ENCODE data around the gene EXOC7. TPM values are rescaled to one million over a fixed set of nuclear protein-coding genes. Genes with fewer than 3 reads are reported as not detected.

EXOC7 gene
- polyA plus RNA-seq, 2 donors: 57.0 to 77.2 TPM

- Histone ChIP-seq H3K4me3 (ENCODE audit: low read depth in 1 of 2, low read length in 2 of 2) (no peak overlapping the region), H3K4me1 (ENCODE audit: control insufficient read depth in 2 of 2, insufficient read depth in 2 of 2, low read length in 1 of 2) (peaks cover 5 to 6% of the 10 kb centered on the region in 2 donors), H3K9me3 (ENCODE audit: control insufficient read depth in 2 of 2, insufficient read depth in 1 of 2, low read depth in 1 of 2, low read length in 1 of 2) (no peaks in the 10 kb centered on the region), H3K36me3 (ENCODE audit: control insufficient read depth in 2 of 2, insufficient read depth in 2 of 2, low read length in 1 of 2) (no peaks in the 10 kb centered on the region), H3K27ac (ENCODE audit: low read depth in 2 of 2, low read length in 1 of 2) (peak overlapping the region; percentile 29 to 66), H3K27me3 (ENCODE audit: control insufficient read depth in 1 of 2, insufficient read depth in 2 of 2, low read length in 2 of 2) (no peaks in the 10 kb centered on the region)
- 88 to 89% methylated on average over 22 of the region's 22 CpGs for WGBS, 2 donors
These were observed 42.7 kb upstream of the EXOC7 start for GRCh38 chr17:76146053-76146851.

DNA sequence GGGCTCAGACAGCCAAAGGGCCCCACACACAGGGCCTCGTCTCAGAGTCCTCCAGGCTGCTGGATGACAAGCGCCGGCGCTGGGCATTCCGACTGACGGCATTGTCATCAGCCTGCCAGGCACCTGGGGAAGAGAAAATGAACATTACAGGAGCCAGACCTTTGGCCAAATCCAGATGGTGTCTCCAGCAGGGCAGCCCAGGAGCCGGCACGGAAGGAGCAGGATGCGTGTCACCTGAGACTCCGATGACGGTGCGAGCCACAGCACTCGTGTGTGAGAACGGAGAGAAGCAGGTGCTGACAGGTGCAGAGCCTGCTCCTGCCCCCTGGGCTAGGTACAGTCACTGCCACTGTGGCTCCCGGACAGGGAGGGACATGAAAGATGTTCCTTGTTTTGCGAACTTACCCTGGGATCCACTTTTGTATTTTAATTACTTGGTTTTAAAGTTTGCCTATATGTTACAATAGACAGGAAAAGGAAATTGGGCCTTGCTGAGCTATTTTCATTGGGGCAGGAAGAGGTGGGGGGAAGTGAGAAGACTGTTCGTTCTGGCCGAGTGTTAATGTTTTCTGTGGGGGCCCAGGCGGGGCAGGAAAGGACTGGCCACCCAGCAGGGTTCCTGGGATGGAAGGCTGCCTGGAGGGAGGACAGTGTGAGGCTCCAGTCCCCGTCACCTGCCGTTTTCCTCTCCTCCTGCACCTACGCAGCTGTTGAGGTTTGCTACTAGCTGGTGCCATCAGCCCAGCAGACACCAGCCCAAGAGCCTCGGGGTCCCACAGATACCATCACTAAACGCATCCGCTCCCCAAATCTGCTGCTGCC, 41.9 kb upstream of the EXOC7 start:
- no peaks in the 10 kb centered on the region for H3K9me3 ChIP-seq (ENCODE audit: control insufficient read depth in 2 of 2, insufficient read depth in 1 of 2, low read depth in 1 of 2, low read length in 1 of 2)
- peak overlapping the region; percentile 59 to 66 for H3K27ac ChIP-seq (ENCODE audit: low read depth in 2 of 2, low read length in 1 of 2)
- WGBS, 2 donors: 64 to 68% methylated on average over 25 of the region's 25 CpGs
- H3K27me3 ChIP-seq (ENCODE audit: control insufficient read depth in 1 of 2, insufficient read depth in 2 of 2, low read length in 2 of 2): no peaks in the 10 kb centered on the region
- no peaks in the 10 kb centered on the region for H3K36me3 ChIP-seq (ENCODE audit: control insufficient read depth in 2 of 2, insufficient read depth in 2 of 2, low read length in 1 of 2)
- no peak overlapping the region for H3K4me3 ChIP-seq (ENCODE audit: low read depth in 1 of 2, low read length in 2 of 2)
- H3K4me1 ChIP-seq (ENCODE audit: control insufficient read depth in 2 of 2, insufficient read depth in 2 of 2, low read length in 1 of 2): peaks cover 5 to 6% of the 10 kb centered on the region in 2 donors

- 95 to 96% methylated on average over 6 of the region's 6 CpGs for whole genome bisulfite sequencing, 2 donors
- Histone ChIP-seq H3K27me3 (ENCODE audit: control insufficient read depth in 1 of 2, insufficient read depth in 2 of 2, low read length in 2 of 2) (no peaks in the 10 kb centered on the region), H3K4me3 (ENCODE audit: low read depth in 1 of 2, low read length in 2 of 2) (no peak overlapping the region), H3K9me3 (ENCODE audit: control insufficient read depth in 2 of 2, insufficient read depth in 1 of 2, low read depth in 1 of 2, low read length in 1 of 2) (no peaks in the 10 kb centered on the region), H3K27ac (ENCODE audit: low read depth in 2 of 2, low read length in 1 of 2) (no peak overlapping the region), H3K36me3 (ENCODE audit: control insufficient read depth in 2 of 2, insufficient read depth in 2 of 2, low read length in 1 of 2) (no peaks in the 10 kb centered on the region), H3K4me1 (ENCODE audit: control insufficient read depth in 2 of 2, insufficient read depth in 2 of 2, low read length in 1 of 2) (peaks cover 7 to 12% of the 10 kb centered on the region in 2 donors)
These were observed 39.0 kb upstream of the EXOC7 start for GRCh38 chr17:76142585-76143041.

- Histone ChIP-seq H3K9me3 (ENCODE audit: control insufficient read depth in 2 of 2, insufficient read depth in 1 of 2, low read depth in 1 of 2, low read length in 1 of 2) (no peaks in the 10 kb centered on the region), H3K27ac (ENCODE audit: low read depth in 2 of 2, low read length in 1 of 2) (no peak overlapping the region), H3K27me3 (ENCODE audit: control insufficient read depth in 1 of 2, insufficient read depth in 2 of 2, low read length in 2 of 2) (no peaks in the 10 kb centered on the region), H3K36me3 (ENCODE audit: control insufficient read depth in 2 of 2, insufficient read depth in 2 of 2, low read length in 1 of 2) (no peaks in the 10 kb centered on the region), H3K4me1 (ENCODE audit: control insufficient read depth in 2 of 2, insufficient read depth in 2 of 2, low read length in 1 of 2) (peaks cover 7 to 12% of the 10 kb centered on the region in 2 donors), H3K4me3 (ENCODE audit: low read depth in 1 of 2, low read length in 2 of 2) (no peak overlapping the region)
- 72 to 76% methylated on average over 10 of the region's 10 CpGs for WGBS, 2 donors
These were observed 38.5 kb upstream of the EXOC7 start for GRCh38 chr17:76142039-76142584.

DNA sequence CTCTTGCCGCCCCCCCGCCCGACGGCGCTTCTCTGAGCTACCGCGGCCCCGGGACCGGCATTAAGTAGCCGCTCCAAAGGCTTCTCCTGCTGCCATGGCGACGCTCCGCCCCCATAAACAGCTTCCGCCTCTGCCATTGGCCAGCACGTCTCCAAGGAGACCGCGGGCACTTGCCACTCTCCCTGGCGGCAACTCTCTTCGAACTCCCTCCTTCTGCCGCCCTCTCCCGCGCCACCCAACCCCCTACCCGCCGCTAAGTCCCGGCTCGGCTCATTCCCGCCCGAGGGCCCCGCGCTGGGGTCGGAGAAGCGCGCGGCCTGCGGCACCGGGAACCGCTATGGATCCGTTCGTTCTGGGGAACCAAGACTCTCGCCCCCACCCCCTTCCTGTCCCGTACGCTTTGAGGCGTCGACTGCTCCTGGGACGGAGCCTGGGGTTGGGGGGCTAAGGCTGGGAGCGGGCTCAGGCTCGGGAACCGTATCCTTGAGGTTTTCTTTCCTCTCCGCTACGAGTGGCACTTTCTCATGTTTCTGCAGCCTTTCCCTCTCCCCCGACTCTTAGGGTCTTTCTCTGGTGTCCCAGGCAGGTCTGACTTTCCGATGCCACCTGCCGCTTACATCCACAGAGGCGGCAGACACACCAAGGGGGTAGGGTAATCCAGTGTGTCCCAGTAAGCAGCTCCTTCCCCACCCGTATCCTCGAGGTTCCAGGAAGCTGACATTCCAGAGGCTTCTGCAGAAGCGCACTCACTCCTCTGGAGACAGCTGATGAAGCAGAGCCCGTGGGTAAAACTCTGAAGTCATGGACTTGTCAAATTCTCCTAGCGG, 37.8 kb upstream of the EXOC7 start, which contains the start of gene FOXJ1:
Gene FOXJ1 (minus strand): TSS at position 34 of the 827 bp plus-strand sequence. CDS start 850 bp downstream, outside the sequence.
- Histone ChIP-seq H3K4me1 (ENCODE audit: control insufficient read depth in 2 of 2, insufficient read depth in 2 of 2, low read length in 1 of 2) (peaks cover 7 to 10% of the 10 kb centered on the region in 2 donors), H3K27me3 (ENCODE audit: control insufficient read depth in 1 of 2, insufficient read depth in 2 of 2, low read length in 2 of 2) (no peaks in the 10 kb centered on the region), H3K9me3 (ENCODE audit: control insufficient read depth in 2 of 2, insufficient read depth in 1 of 2, low read depth in 1 of 2, low read length in 1 of 2) (no peaks in the 10 kb centered on the region), H3K4me3 (ENCODE audit: low read depth in 1 of 2, low read length in 2 of 2) (peak within 1 kb of the TSS; percentile 32 to 44), H3K27ac (ENCODE audit: low read depth in 2 of 2, low read length in 1 of 2) (no peak within 1 kb of the TSS), H3K36me3 (ENCODE audit: control insufficient read depth in 2 of 2, insufficient read depth in 2 of 2, low read length in 1 of 2) (no peaks in the 10 kb centered on the region)
- WGBS, 2 donors: 8% methylated on average over 56 to 59 of the region's 59 CpGs

- H3K27me3 ChIP-seq (ENCODE audit: control insufficient read depth in 1 of 2, insufficient read depth in 2 of 2, low read length in 2 of 2): no peaks in the 10 kb centered on the region
- H3K4me1 ChIP-seq (ENCODE audit: control insufficient read depth in 2 of 2, insufficient read depth in 2 of 2, low read length in 1 of 2): peaks cover 7 to 8% of the 10 kb centered on the region in 2 donors
- H3K4me3 ChIP-seq (ENCODE audit: low read depth in 1 of 2, low read length in 2 of 2): peak overlapping the region; percentile 6 to 44
- H3K27ac ChIP-seq (ENCODE audit: low read depth in 2 of 2, low read length in 1 of 2): no peak overlapping the region
- no peaks in the 10 kb centered on the region for H3K9me3 ChIP-seq (ENCODE audit: control insufficient read depth in 2 of 2, insufficient read depth in 1 of 2, low read depth in 1 of 2, low read length in 1 of 2)
- no peaks in the 10 kb centered on the region for H3K36me3 ChIP-seq (ENCODE audit: control insufficient read depth in 2 of 2, insufficient read depth in 2 of 2, low read length in 1 of 2)
- WGBS, 2 donors: 5 to 6% methylated on average over 17 to 24 of the region's 24 CpGs
These were observed 37.1 kb upstream of the EXOC7 start for GRCh38 chr17:76140661-76141211.

GRCh38 chr17:76139801-76140660, 36.4 kb upstream of the EXOC7 start:
- peaks cover 7 to 8% of the 10 kb centered on the region in 2 donors for H3K4me1 ChIP-seq (ENCODE audit: control insufficient read depth in 2 of 2, insufficient read depth in 2 of 2, low read length in 1 of 2)
- H3K27me3 ChIP-seq (ENCODE audit: control insufficient read depth in 1 of 2, insufficient read depth in 2 of 2, low read length in 2 of 2): no peaks in the 10 kb centered on the region
- no peak overlapping the region for H3K27ac ChIP-seq (ENCODE audit: low read depth in 2 of 2, low read length in 1 of 2)
- no peaks in the 10 kb centered on the region for H3K9me3 ChIP-seq (ENCODE audit: control insufficient read depth in 2 of 2, insufficient read depth in 1 of 2, low read depth in 1 of 2, low read length in 1 of 2)
- no peaks in the 10 kb centered on the region for H3K36me3 ChIP-seq (ENCODE audit: control insufficient read depth in 2 of 2, insufficient read depth in 2 of 2, low read length in 1 of 2)
- peak overlapping the region in 1 of 2 donors; percentile 2 for H3K4me3 ChIP-seq (ENCODE audit: low read depth in 1 of 2, low read length in 2 of 2)
- 24% methylated on average over 68 to 78 of the region's 78 CpGs for WGBS, 2 donors

Measured in esophagus (tissue), 2 donors.